IMR-90 (cell line): Measurements from ENCODE around the gene PPEF2. TPM values are rescaled to one million over a fixed set of nuclear protein-coding genes. Genes with fewer than 3 reads are reported as not detected.

Experiments used
- ATAC-seq: fragments of 200-7000 bp; cut with Tn5 transposase; 2 replicates; pipeline ENCODE4 v1.9.1; 2020; ENCODE audit warnings: low read depth, mild to moderate bottlenecking, moderate library complexity
- BruUV-seq: library from RNA; stranded (reverse); fragments of 400-500 nt; replicated peaks from 2 replicates; lab custom pipeline; 2021; lab: Mats Ljungman, UMichigan
- CTCF ChIA-PET: fragments of 300-600 bp; formaldehyde crosslinking; extraction: SDS; loops from one replicate; lab custom pipeline; 2021; ENCODE audit warnings: antibody characterized with exemption; lab: Yijun Ruan, JAX
- POLR2A ChIA-PET: fragments of 300-600 bp; sonication (Branson Sonifier 250); formaldehyde crosslinking; loops from one replicate; lab custom pipeline; 2022; ENCODE audit warnings: antibody characterized with exemption; ENCODE audit not compliant: unreplicated experiment; lab: Charles Lee
- DNase-seq: peaks from one replicate; pipeline ENCODE4 v3.0.0; 2013
- H2AFZ ChIP-seq: replicated peaks from 2 replicates; pipeline ENCODE3; 2013; ENCODE audit warnings: low read length, mild to moderate bottlenecking; ENCODE audit not compliant: poor library complexity
- H2AK5ac ChIP-seq: 2 replicates; pipeline ENCODE4 v1.6.1; 2013; ENCODE audit warnings: low read depth, low read length, inconsistent platforms
- H2AK9ac ChIP-seq: replicated peaks from 2 replicates; pipeline ENCODE3; 2013; ENCODE audit warnings: mild to moderate bottlenecking, low read depth, low read length, moderate library complexity; ENCODE audit not compliant: poor library complexity
- H2BK120ac ChIP-seq: 2 replicates; pipeline ENCODE4 v1.6.1; 2013; ENCODE audit warnings: low read depth, low read length, inconsistent platforms
- H2BK15ac ChIP-seq: 3 replicates; pipeline ENCODE4 v1.6.1; 2013; ENCODE audit warnings: low read depth, low read length, inconsistent platforms
- H2BK20ac ChIP-seq: 2 replicates; pipeline ENCODE4 v1.6.1; 2013; ENCODE audit warnings: low read depth, mild to moderate bottlenecking, inconsistent platforms, low read length, moderate library complexity
- H2BK5ac ChIP-seq: 2 replicates; pipeline ENCODE4 v1.6.1; 2013; ENCODE audit warnings: mild to moderate bottlenecking, low read depth, low read length, inconsistent platforms; ENCODE audit not compliant: poor library complexity, severe bottlenecking
- H3K14ac ChIP-seq: replicated peaks from 2 replicates; pipeline ENCODE4 v1.6.1; 2013; ENCODE audit warnings: low read depth, low read length, inconsistent platforms
- H3K18ac ChIP-seq: 2 replicates; pipeline ENCODE4 v1.6.1; 2013; ENCODE audit warnings: low read depth, low read length, control low read depth
- H3K23ac ChIP-seq: 2 replicates; pipeline ENCODE4 v1.6.1; 2013; ENCODE audit warnings: low read depth, low read length, inconsistent platforms
- H3K27ac ChIP-seq: 2 replicates; pipeline ENCODE4 v1.5.1; 2013; ENCODE audit warnings: mild to moderate bottlenecking, control low read depth, low read length; ENCODE audit not compliant: insufficient read depth
- H3K27me3 ChIP-seq: 2 replicates; pipeline ENCODE4 v1.6.1; 2013; ENCODE audit warnings: low read length; ENCODE audit not compliant: control insufficient read depth, insufficient read depth
- H3K36me3 ChIP-seq: 2 replicates; pipeline ENCODE4 v1.6.1; 2013; ENCODE audit warnings: low read length, mixed read lengths; ENCODE audit not compliant: control insufficient read depth, insufficient read depth
- H3K4ac ChIP-seq: 2 replicates; pipeline ENCODE4 v1.6.1; 2013; ENCODE audit warnings: low read depth, low read length, inconsistent platforms
- H3K4me1 ChIP-seq: 2 replicates; pipeline ENCODE4 v1.6.1; 2013; ENCODE audit warnings: low read length, mixed read lengths; ENCODE audit not compliant: control insufficient read depth, insufficient read depth
- H3K4me2 ChIP-seq: 2 replicates; pipeline ENCODE4 v1.6.1; 2013; ENCODE audit warnings: low read depth, mild to moderate bottlenecking, control low read depth, low read length, moderate library complexity
- H3K4me3 ChIP-seq: 2 replicates; pipeline ENCODE4 v1.5.1; 2013; ENCODE audit warnings: low read depth, mild to moderate bottlenecking, control low read depth, low read length, moderate library complexity; ENCODE audit not compliant: insufficient read depth
- H3K56ac ChIP-seq: 2 replicates; pipeline ENCODE4 v1.6.1; 2013; ENCODE audit warnings: low read length, inconsistent platforms; ENCODE audit not compliant: insufficient read depth; ENCODE audit errors: extremely low read depth
- H3K79me1 ChIP-seq, 2 experiments: 2 replicates each; pipeline ENCODE4 v1.6.1; 2013; ENCODE audit warnings: low read length in 2 of 2, inconsistent platforms in 1 of 2, low read depth in 1 of 2
- H3K9ac ChIP-seq: 2 replicates; pipeline ENCODE4 v1.6.1; 2013; ENCODE audit warnings: low read depth, low read length, control low read depth
- H3K9me1 ChIP-seq: 2 replicates; pipeline ENCODE4 v1.6.1; 2013; ENCODE audit warnings: low read length, inconsistent platforms; ENCODE audit not compliant: insufficient read depth
- H3K9me3 ChIP-seq: 2 replicates; pipeline ENCODE4 v1.6.1; 2013; ENCODE audit warnings: low read length; ENCODE audit not compliant: control insufficient read depth, insufficient read depth
- H4K20me1 ChIP-seq: 2 replicates; pipeline ENCODE4 v1.6.1; 2013; ENCODE audit warnings: low read length, inconsistent platforms; ENCODE audit not compliant: insufficient read depth
- H4K5ac ChIP-seq: 2 replicates; pipeline ENCODE4 v1.6.1; 2013; ENCODE audit warnings: mild to moderate bottlenecking, low read depth, low read length, control low read depth
- H4K8ac ChIP-seq, 2 experiments: 2 replicates each; pipeline ENCODE4 v1.6.1; 2013; ENCODE audit warnings: low read depth in 2 of 2, low read length in 2 of 2, control low read depth in 1 of 2, inconsistent platforms in 1 of 2
- H4K91ac ChIP-seq: 2 replicates; pipeline ENCODE4 v1.6.1; 2013; ENCODE audit warnings: low read depth, low read length, inconsistent platforms; ENCODE audit not compliant: insufficient read depth
- CEBPB ChIP-seq: IDR thresholded peaks from 2 replicates; pipeline ENCODE4 v1.6.1; 2012; ENCODE audit warnings: low read depth, low read length, improper control_type of control experiment
- MAFK ChIP-seq: IDR thresholded peaks from 2 replicates; pipeline ENCODE4 v1.6.1; 2012; ENCODE audit warnings: low read depth, low read length, improper control_type of control experiment
- NFE2L2 ChIP-seq: fragments of 150-350 bp; IDR thresholded peaks from 2 replicates; pipeline ENCODE4 v1.6.1; 2016; ENCODE audit warnings: low read depth, mild to moderate bottlenecking, low read length
- POLR2A ChIP-seq: IDR thresholded peaks from 2 replicates; pipeline ENCODE4 v1.6.1; 2012; ENCODE audit warnings: mild to moderate bottlenecking, low read depth, low read length
- RAD21 ChIP-seq: IDR thresholded peaks from 2 replicates; pipeline ENCODE4 v1.6.1; 2012; ENCODE audit warnings: low read length, improper control_type of control experiment
- RCOR1 ChIP-seq: IDR thresholded peaks from 2 replicates; pipeline ENCODE4 v1.6.1; 2012; ENCODE audit warnings: mild to moderate bottlenecking, low read length, improper control_type of control experiment; ENCODE audit not compliant: insufficient replicate concordance
- RFX5 ChIP-seq: IDR thresholded peaks from 2 replicates; pipeline ENCODE4 v1.8.0; 2012; ENCODE audit warnings: low read depth, mild to moderate bottlenecking, low read length, moderate library complexity
- WGBS, 2 experiments: methylation state at CpG; one replicate each; pipeline versions ENCODE4 v1.1.5 to v1.1.7; 2013; ENCODE audit warnings: missing lambda C conversion rate in 2 of 2; ENCODE audit not compliant: insufficient read length in 1 of 2; ENCODE audit errors: extremely low coverage in 2 of 2; 5-methylcytosine and 5-hydroxymethylcytosine counted together
- dilution Hi-C: fragments of 300-500 bp; cut with HindIII; formaldehyde crosslinking; loops from one replicate; pipeline ENCODE4 v1.14.3; 2018; ENCODE audit warnings: low sequenced_read_pairs; ENCODE audit not compliant: unreplicated experiment
- in situ Hi-C: fragments of 300-500 bp; cut with MboI; formaldehyde crosslinking; loops from 3 replicates; pipeline ENCODE4 v1.14.3; 2019; ENCODE audit warnings: low sequenced_read_pairs, inconsistent platforms, mixed read lengths
- intact Hi-C: fragments of 100-400 bp; cut with micrococcal nuclease; formaldehyde crosslinking; loops from 2 replicates; pipeline ENCODE4 v1.10.0; 2022
- polyA plus RNA-seq, 3 experiments: library from polyadenylated mRNA; depleted of rRNA; stranded (reverse); fragments of >200 nt; gene quantifications; 2 replicates each; pipeline ENCODE4 v1.2.3, GENCODE V29; 2012; ENCODE audit warnings: low replicate concordance in 1 of 3
- total RNA-seq: library from RNA; depleted of rRNA; stranded (reverse); fragments of >200 nt; gene quantifications from 2 replicates; pipeline ENCODE4 v1.2.3, GENCODE V29; 2012
- TF ChIP-seq, protein P1 (sequence below): conservative IDR thresholded peaks from 2 replicates; pipeline ENCODE4 v1.5.1; 2012; ENCODE audit warnings: mild to moderate bottlenecking, low read depth, low read length, improper control_type of control experiment

Gene PPEF2
- total and polyA plus RNA-seq, 2 of the 4 experiments (the other 2 are of a cell fraction) = not detected

DNA sequence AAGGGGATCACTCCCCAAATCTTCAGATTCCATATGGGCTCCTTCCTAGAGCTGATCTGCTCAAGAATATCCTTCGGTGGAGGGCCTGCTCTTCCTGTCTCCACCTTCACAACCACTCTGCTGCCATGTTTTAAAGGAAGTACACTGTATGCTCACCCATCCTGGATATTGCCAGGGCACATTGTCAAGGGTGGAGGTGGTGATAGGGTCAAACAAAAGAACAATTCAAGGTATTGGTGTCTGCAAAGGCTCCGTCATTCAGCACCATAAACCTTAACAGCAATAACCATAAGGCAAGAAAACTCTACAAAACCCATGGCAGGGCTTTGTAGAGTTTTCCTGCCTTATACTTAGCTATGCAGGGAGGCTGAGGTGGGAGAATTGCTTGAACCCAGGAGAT is 19.7 kb upstream of the PPEF2 start:
- no CpG with 5 or more reads among the region's 2 CpGs for WGBS, 2 experiments
- no peak overlapping the region for H2AK5ac ChIP-seq
- no peak for DNase-seq
- no peaks in the 10 kb centered on the region for H3K79me1 ChIP-seq
- in situ Hi-C loops = no loop called here
- intact Hi-C loops = no loop called here
- no peak overlapping the region for H2BK120ac ChIP-seq
- no peak overlapping the region for H4K8ac ChIP-seq
- H4K20me1 ChIP-seq = no peaks in the 10 kb centered on the region
- H2AFZ ChIP-seq = no peak overlapping the region
- no peak overlapping the region for H3K4ac ChIP-seq
- H4K91ac ChIP-seq = no peak overlapping the region
- H2BK5ac ChIP-seq = no peak overlapping the region
- TF ChIP-seq MAFK (no peak), RAD21 (no peak), RFX5 (no peak), NFE2L2 (no peak), CEBPB (no peak), POLR2A (no peak), RCOR1 (no peak)
- TF ChIP-seq, protein P1, sequence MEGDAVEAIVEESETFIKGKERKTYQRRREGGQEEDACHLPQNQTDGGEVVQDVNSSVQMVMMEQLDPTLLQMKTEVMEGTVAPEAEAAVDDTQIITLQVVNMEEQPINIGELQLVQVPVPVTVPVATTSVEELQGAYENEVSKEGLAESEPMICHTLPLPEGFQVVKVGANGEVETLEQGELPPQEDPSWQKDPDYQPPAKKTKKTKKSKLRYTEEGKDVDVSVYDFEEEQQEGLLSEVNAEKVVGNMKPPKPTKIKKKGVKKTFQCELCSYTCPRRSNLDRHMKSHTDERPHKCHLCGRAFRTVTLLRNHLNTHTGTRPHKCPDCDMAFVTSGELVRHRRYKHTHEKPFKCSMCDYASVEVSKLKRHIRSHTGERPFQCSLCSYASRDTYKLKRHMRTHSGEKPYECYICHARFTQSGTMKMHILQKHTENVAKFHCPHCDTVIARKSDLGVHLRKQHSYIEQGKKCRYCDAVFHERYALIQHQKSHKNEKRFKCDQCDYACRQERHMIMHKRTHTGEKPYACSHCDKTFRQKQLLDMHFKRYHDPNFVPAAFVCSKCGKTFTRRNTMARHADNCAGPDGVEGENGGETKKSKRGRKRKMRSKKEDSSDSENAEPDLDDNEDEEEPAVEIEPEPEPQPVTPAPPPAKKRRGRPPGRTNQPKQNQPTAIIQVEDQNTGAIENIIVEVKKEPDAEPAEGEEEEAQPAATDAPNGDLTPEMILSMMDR = no peak
- no peaks in the 10 kb centered on the region for H3K27me3 ChIP-seq
- no peak overlapping the region for H2BK20ac ChIP-seq
- H3K14ac ChIP-seq = no peak overlapping the region
- no peak overlapping the region for H3K18ac ChIP-seq
- H3K9me3 ChIP-seq = no peaks in the 10 kb centered on the region
- no TSS peak for BruUV-seq
- POLR2A ChIA-PET = no interaction called here
- H4K5ac ChIP-seq = no peak overlapping the region
- no peak overlapping the region for H3K4me3 ChIP-seq
- CTCF ChIA-PET = no interaction called here
- no peak overlapping the region for H3K23ac ChIP-seq
- peaks cover 2% of the 10 kb centered on the region for H3K36me3 ChIP-seq
- H2AK9ac ChIP-seq = no peak overlapping the region
- peaks cover 8% of the 10 kb centered on the region; the same call in 1 of the 2 replicates for H3K9me1 ChIP-seq
- no peak overlapping the region for H3K27ac ChIP-seq
- H3K4me1 ChIP-seq = peaks cover 3% of the 10 kb centered on the region
- H3K9ac ChIP-seq = no peak overlapping the region
- no peak overlapping the region for H2BK15ac ChIP-seq
- dilution Hi-C loops = no loop called here
- no peak for ATAC-seq
- no peak overlapping the region for H3K56ac ChIP-seq
- H3K4me2 ChIP-seq = no peak overlapping the region
